ENCODE results near the gene ZNF451. TPM values are rescaled to one million over a fixed set of nuclear protein-coding genes. Genes with fewer than 3 reads are reported as not detected.

Gene ZNF451, protein sequence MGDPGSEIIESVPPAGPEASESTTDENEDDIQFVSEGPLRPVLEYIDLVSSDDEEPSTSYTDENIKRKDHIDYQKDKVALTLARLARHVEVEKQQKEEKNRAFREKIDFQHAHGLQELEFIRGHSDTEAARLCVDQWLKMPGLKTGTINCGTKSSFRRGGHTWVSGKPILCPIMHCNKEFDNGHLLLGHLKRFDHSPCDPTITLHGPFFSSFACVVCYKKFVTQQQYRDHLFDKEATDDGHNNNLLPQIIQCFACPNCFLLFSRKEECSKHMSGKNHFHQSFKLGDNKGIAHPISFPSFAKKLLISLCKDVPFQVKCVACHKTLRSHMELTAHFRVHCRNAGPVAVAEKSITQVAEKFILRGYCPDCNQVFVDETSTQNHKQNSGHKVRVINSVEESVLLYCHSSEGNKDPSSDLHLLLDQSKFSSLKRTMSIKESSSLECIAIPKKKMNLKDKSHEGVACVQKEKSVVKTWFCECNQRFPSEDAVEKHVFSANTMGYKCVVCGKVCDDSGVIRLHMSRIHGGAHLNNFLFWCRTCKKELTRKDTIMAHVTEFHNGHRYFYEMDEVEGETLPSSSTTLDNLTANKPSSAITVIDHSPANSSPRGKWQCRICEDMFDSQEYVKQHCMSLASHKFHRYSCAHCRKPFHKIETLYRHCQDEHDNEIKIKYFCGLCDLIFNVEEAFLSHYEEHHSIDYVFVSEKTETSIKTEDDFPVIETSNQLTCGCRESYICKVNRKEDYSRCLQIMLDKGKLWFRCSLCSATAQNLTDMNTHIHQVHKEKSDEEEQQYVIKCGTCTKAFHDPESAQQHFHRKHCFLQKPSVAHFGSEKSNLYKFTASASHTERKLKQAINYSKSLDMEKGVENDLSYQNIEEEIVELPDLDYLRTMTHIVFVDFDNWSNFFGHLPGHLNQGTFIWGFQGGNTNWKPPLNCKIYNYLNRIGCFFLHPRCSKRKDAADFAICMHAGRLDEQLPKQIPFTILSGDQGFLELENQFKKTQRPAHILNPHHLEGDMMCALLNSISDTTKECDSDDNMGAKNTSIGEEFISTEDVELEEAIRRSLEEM
- total RNA-seq = 82.0 TPM

DNA sequence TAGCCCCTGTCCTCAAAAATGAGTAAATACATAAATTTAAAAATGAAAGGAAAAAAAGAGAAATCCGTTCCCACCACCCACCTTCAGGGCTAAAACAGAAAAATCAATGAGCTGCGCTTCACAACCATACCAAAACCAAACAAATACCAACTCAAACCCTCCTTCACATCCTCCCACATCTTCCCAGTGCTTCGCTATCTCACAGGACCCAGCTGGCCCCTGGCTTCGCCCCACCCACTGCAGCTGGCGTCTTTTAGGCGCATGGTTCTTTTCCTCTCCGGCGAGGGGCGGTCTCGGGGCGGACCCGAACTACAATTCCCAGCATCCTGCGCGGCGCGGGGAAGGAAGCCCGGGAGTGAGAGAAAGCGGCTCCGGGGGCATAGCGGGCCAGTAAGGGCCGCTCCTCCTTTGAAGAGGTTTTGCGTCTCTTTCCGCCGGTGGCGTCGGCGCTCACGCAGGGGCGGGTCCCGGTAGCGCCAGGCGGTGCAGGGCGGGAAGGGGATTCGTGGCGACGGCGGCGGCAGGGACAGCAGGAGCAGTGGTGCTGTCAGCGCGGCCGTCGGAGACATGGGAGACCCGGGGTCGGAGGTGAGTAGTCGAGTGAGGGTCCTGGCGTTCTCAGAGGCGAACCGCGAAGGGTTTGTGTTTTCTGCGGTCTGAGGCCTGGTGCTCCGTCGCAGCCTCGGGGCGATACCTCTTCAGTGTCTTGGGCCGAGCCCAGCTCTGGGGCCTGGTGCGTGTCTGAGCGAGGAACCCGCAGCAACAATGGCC is at the start of gene ZNF451:
Gene ZNF451 (plus strand): TSS at position 502 of the 771 bp plus-strand sequence. CDS start 66 bp downstream, at position 568.

DNA sequence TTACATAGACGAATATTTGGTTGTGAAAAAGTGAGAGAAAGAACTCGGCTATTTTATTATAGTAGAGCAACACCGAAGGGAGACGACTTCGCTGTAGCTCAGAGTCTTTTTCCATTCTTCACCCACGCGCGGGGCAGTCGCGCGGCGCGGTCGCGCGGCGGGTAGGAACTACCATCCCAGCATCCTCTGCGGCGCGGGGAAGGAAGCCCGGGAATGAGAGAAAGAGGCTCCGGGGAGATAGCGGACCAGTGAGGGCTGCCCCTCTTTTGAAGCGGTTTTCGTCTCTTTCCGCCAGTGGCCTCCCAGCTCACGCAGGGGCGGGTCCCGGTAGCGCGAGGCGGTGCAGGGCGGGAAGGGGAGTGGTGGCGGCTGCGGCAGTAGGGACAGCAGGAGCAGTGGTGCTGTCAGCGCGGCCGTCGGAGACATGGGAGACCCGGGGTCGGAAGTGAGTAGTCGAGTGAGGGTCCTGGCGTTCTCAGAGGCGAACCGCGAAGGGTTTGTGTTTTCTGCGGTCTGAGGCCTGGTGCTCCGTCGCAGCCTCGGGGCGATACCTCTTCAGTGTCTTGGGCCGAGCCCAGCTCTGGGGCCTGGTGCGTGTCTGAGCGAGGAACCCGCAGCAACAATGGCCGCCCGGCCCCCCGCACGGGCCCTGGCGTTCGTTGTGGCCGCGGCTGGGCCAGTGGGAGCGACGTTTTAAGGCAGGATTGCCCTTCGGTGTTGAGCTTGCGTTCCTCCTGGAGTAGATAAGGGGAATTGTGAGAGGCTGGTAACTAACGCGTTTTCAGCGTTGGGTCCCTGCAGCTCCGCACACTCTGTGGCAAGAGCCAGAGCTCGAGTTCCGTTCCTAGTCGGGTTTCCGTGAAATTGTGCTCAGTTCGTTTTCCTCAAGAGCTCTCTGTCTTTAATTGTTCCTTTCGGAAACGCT is 43.4 kb upstream of the ZNF451 start, which contains the start of gene KIAA1586:
Gene KIAA1586 (plus strand): TSS at position 362 of the 925 bp plus-strand sequence. CDS start 63 bp downstream, at position 425.

DNA sequence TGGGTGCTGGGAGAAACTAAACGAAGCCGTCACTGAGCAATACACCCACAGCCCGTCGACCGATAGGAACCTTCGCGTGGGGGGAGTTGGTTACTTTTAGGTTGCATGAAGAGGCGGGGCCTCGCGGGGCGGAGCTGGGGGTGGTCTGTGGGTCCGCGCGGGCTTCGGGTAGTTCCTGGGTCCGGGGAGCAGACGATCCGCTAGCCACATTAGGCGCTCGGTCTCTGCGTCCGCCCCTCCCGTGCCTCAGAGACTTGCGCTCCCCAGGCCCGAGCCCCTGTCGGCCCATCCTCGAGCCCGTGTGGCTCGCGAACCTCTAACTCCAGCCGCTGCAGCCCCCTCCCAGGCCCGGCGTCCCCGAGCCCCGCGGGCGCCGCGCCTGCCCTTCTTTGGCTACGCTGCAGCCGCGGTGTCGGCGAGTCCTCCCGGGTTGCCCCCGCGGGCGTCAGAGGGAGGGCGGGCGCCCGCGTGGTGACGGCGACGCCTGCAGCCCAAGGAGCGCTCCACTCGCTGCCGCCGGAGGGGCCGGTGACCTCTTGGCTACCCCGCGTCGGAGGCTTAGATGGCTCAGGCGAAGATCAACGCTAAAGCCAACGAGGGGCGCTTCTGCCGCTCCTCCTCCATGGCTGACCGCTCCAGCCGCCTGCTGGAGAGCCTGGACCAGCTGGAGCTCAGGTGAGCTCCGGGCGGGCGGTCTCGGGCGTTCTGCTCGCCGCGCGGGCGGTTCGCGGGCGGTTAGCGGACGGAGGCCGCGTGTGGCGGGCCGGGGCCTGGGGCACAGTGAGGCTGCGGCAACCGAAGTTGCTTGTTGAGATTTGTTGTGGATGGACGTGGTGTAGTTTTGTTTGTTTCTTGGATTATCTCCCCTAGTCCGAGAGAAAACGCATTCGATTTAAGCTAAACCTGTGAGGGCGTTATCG is 82.4 kb downstream of the ZNF451 start, which contains the start of gene BAG2:
Gene BAG2 (plus strand): TSS at position 191 of the 920 bp plus-strand sequence. CDS start 372 bp downstream, at position 563.

Other genes starting within 250 kb of the ZNF451 start
- gene BEND6, start 135.1 kb upstream of the ZNF451 start, total RNA-seq = 2.5 TPM
- gene KIAA1586, start 43.5 kb upstream of the ZNF451 start, total RNA-seq = 19.9 TPM
- 4.0 TPM for gene BAG2, start 82.1 kb downstream of the ZNF451 start, total RNA-seq
- 18.8 TPM for gene RAB23, start 132.1 kb downstream of the ZNF451 start, total RNA-seq
- 19.6 TPM for gene PRIM2, start 227.4 kb downstream of the ZNF451 start, total RNA-seq

Data from metanephros (tissue), 1 donor.